Right hindlimb (tissue), 1 donor: ENCODE results near the gene ZNF3.
A peak's percentile ranks its signal among the peaks of the same experiment; 100 is the strongest.

Experiments
- DNase-seq: peaks from one replicate; pipeline ENCODE4 v3.0.0-alpha.2; 2018

The ZNF3 gene

GRCh38 chr7:100049441-100050291 lies 31.9 kb downstream of the ZNF3 start, which contains the start of gene ZSCAN21:
TSS of gene ZSCAN21 (plus strand) at chr7:100049774. CDS start at chr7:100057007, 7,233 bp downstream.
- DNase-seq: peak; percentile 93

GRCh38 chr7:100048680-100049079 lies 32.8 kb downstream of the ZNF3 start:
- no peak for DNase-seq

- DNase-seq: no peak
These were observed 36.8 kb downstream of the ZNF3 start for GRCh38 chr7:100044718-100045117.

GRCh38 chr7:100040575-100040974 lies 40.9 kb downstream of the ZNF3 start:
- DNase-seq: no peak

DNA sequence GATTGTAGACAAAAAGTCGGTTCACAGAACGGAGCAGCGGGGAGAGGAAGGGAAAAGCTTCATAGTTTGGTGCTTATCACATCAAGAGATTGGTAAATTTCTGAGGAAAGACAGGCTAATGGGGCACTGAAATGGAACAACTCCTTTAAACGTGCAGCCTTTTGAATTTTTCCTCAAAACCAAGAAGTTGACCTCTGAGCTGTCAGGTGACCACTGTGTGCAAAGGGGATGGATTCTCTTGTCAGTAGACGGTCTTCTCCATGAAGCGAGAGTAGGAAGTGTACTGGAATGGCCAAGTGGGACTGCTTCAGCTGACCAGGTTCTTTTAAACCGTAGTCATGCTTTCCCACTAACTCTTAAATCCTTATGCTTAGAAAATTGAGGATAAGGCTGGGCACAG lies 43.2 kb downstream of the ZNF3 start:
- DNase-seq: no peak

DNA sequence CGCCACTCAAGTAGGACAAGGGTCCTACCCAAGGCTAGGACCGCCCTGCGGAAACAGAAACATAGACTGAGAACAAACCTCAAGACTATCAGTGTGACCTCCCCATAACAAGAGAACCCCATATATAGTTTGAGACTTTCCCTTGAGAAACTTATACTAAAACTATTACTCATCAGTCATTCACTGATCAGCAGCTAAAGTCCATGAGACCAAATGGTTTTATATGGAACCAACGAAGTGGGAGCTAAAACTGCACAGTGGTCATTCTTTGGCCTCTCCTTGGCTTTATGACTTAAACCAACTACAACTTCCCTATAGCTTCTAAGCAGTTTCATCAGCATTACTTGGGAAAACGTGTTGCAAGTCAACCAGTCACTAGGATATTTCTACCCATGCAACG lies 45.6 kb downstream of the ZNF3 start:
- DNase-seq: no peak

DNA sequence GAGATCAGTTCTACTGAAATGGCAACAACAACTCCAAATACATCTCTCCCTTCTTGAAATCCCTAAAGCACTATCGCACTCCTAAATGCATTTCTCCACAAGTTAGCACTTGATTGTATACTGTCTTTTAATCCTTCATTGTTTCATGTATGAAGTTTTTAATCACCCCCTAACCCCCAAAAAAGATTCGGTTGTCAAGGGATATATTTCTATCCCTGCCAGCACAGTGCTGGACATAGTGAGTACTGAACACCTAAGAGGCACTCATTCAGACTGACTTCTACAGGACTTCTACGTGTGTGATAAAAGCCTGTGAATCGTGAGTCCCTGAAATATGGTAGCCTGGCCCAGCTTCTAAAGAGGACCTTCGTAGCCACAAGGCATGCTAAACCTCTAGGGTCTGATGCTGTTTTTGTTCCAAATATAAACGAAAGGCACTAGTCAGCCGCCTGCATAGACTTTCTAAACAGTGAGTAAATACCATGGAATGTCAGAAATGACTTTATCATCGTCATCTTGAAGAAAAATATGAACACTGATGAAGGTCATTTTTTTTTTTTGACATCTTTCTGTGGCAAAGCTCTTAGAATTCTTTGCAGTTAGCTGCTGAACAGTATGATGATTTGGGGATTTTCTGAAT lies 46.5 kb downstream of the ZNF3 start:
- DNase-seq: no peak

DNA sequence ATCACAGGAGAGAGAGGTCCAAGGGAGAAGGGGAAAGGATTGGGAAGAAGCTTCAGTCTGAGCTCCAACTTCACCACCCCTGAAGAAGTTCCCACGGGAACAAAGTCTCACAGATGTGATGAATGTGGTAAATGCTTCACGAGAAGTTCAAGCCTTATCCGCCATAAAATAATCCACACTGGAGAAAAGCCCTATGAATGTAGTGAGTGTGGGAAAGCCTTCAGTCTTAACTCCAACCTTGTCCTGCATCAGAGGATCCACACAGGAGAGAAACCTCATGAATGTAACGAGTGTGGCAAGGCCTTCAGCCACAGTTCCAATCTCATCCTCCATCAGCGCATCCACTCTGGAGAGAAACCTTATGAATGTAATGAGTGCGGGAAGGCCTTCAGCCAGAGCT lies 48.0 kb downstream of the ZNF3 start:
- no peak for DNase-seq

- no peak for DNase-seq
These were observed 51.9 kb downstream of the ZNF3 start for GRCh38 chr7:100029596-100029995.

- DNase-seq: no peak
These were observed 54.3 kb downstream of the ZNF3 start for GRCh38 chr7:100027197-100027596.

- no peak for DNase-seq
These were observed 57.4 kb downstream of the ZNF3 start for GRCh38 chr7:100024020-100024619.

GRCh38 chr7:100023526-100023925 lies 58.0 kb downstream of the ZNF3 start:
- DNase-seq: no peak

DNA sequence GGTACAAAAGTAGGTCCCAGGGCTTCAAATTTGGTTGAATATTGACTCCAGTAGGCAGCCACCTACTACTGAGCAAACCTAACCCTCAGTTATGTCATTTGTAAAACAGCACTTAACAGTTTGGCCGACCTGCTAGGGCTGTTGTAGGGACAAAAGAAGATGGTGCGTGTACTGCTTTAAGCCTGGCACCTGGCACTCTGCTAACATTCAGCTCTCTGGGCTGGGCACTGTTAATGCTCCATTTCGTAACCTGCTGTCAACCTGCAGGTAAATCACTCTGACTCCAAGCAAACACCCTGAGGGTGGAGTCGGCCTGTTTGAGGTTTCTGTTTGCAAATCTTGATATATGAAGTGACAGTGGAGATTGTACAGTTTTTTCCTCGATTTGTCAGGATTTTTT lies 58.9 kb downstream of the ZNF3 start:
- no peak for DNase-seq

- no peak for DNase-seq
These were observed 60.2 kb downstream of the ZNF3 start for GRCh38 chr7:100021297-100021696.
